ENCODE results near the gene CASD1.

Gene CASD1

DNA sequence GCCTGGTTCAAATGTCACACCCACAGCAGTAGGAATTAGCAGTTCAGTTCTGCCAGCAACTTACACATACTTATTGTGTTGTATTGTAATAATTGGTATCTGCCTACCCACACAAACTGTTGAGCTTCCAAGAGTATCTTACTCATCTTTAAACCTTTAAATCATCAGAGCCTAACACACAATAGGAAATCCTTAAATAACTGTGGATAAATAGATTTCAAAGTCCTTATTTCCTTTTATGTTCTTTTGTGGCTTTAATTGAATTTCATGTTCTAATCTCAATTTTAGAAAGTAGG, 3.9 kb downstream of the CASD1 start:
- no peak for DNase-seq

GRCh38 chr7:94514140-94514889, 4.7 kb downstream of the CASD1 start:
- DNase-seq, result no peak

GRCh38 chr7:94514917-94515316, 5.3 kb downstream of the CASD1 start:
- no peak for DNase-seq

DNA sequence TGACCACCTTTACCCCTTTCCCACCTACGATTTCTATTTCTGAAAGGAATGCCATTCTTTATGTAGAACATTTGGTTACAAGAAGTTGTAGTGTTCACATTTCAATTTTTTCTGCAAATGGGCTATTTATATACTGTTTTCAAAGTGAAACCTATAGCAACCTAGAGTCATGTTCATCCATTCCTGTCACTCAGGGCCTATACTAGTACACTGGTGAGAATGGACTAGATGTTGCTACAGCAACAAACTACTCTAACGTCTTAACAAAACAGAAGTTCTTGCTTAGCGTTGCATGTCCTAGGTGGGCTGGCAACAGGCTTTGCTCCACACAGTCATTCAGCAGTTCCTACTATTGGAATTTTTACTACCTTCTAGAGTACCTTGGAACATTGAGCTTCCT, 16.3 kb downstream of the CASD1 start:
- DNase-seq, result no peak

GRCh38 chr7:94529516-94529915, 19.9 kb downstream of the CASD1 start:
- DNase-seq, result no peak

DNA sequence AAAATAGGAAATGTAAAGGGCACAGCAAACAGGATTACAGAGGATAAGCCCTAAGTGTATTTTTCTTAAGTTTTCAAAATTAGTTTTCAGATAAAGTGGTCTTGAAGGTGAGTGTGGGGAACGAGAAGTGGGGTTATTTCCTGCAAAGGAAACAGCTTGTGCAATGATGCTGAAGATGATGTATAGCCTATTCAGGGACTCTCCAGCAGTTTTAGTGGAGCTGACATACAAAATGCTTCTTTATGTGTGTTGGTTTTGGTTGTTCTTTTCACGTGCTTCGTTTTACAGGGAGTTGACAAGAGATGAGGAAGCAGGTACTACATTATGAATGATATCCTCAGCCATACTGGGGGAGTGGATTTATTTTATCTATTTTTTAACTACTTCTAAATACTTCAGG, 20.5 kb downstream of the CASD1 start:
- no peak for DNase-seq

DNA sequence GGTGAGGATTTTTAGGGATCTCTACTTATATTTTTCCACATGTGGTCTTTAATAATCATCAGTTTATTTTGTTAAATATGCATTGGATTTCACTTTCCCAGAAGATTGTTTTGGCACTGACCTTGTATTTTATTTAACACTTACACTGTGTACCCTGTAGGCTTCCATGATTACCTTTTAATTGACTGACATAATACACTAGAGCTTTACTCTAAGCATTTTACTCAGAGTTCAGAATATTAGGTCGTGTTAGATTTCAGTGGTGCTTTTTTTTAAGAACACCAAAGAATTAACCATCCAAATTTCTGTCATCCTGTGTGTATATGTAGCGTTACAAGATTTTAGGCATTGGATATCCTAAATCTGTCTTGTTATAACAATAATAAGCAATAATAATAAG, 23.1 kb downstream of the CASD1 start:
- DNase-seq, result no peak

DNA sequence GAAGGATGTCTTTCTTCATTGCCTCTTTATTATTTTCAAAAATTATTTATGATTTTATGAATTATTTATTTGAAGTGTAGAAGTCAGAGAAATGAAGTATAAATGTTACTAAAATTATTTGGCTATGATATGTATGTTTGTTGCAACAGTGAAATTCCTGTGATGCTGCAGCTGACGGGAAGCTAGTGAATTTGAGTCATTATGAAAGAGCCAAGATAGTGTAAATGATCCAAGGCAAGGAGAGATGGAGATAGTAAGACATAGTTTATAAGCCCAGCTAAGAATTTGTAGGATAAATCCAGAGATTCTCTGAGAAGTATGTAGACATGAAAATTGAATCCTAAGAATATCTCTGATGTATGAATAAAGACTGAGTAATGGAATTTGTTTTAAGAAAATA, 30.8 kb downstream of the CASD1 start:
- DNase-seq, result no peak

DNA sequence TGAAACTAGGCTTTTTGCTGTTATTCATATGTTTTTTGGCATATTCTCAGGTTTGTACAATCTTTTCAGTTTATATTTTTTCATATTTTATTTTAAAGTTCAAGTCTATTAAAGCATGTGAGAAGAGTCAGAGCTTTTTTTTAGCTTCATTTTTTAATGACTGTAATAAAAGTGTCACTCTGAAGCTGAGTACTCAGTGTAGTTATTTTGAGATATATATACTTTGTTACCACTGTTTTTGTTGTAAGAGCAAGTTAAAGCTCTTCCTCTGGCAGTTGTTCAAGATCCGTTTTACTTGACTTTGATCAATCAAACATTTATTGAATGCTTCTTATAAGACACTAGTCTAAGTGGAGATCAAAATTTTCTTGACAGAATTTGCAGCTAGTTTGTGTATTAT, 37.5 kb downstream of the CASD1 start:
- DNase-seq, result no peak

GRCh38 chr7:94556028-94556427, 46.4 kb downstream of the CASD1 start:
- no peak for DNase-seq

DNA sequence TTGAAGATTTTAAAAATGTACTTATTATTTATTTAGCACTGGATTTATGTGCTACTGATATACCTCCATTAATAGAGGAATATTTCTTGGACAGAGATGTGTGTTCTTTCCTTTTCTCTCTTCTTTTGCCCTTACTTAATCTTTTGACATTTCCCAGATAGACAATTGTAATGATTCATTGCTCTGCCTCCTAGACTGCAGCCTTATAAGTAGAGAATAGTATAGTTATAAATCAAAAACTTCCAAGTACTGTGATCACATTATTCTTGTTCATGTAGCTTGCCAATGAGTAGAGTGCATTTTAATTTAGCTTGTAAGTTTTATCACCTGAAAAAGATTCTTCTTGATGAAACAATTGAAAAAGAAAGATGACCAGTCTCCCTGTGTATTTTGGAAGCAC, 47.6 kb downstream of the CASD1 start:
- DNase-seq, result no peak

DNA sequence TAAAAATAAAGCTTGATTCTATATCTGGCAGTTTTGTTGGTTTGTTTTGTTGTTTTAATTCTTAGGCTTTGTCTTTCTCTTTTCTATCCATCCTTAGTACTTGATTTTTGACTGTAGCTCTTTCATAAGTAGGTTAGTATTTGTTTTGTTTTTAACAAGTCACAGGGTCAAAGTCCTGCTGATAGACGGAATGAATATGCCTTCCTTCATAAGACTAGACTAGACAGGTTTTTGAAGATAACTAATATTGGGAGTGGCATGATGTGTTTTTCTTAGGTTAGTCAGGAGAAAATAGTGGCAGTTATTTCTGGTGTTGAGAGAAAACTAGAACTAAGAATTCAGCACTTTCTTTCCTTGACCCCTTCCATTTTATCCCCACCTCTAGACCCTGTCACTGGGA, 50.4 kb downstream of the CASD1 start:
- no peak for DNase-seq

- no peak for DNase-seq
These were observed 52.4 kb downstream of the CASD1 start for GRCh38 chr7:94561841-94562514.

DNA sequence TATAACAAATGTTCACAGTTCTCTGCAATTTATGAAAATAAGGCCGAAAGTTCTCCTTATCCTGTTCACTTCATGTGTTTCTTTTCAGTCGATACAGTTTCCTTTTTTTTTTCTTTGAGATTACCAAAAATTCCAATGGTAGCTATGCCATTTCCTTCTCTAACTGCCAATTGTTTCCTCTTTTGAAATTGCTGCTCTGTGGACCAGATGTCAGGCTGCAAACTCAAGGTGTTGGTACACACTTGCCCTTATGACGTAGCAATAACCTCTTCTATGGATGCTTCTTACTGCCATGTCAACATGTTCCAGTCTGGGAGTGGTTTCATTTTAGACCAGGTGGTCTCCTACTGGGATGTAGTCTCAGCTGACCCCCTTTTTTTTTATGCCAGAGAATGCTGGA, 52.9 kb downstream of the CASD1 start:
- DNase-seq, result no peak

DNA sequence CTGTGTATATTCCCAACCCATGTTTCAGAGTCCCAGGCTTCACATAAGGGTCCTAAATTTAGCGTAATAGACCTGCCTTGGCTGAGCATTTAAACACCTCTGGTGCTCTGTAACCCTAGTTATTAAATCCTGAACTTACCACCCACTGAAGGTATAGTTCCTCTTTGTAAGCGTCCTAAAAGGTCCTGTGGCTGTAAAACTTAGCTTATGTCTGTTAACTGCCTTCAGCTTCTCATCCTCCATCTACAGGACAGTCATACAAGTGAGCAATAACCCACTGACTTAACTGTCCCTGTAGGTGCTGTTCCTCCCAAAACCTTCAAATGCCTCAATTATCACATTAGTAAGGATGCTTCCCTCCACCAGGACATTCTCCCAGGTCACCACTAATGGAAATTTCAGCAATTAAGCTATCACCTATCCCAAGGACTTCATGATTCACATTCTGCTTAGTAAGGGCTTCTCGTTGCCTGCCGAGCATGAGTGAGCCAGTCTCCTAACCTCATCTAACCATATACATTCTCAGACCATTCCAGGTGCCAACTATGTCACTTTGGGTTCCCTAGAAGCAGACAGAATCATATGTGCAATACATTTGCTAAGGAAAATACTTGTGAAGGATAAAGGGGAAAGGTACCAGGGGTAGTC, 55.8 kb downstream of the CASD1 start:
- no peak for DNase-seq

- DNase-seq, result no peak
These were observed 57.8 kb downstream of the CASD1 start for GRCh38 chr7:94567396-94567795.

DNA sequence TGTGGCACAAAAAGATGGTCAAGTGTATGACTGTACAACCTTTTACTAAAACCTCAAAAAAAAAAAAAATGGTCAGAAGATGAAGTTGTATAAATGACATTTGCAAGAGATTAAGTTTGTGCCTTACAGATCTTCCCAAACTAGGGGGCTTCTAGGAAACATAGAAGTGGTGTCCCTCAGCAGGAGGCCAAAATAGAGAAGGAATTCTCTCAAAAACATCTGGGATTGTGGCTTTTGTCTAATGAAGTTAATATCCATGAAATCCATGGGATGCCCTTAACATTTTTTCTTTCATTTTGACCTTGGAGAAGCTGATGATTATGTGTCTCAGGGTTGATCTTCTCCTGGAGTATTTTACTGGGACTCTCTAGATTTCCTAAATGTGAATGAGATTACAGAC, 62.2 kb downstream of the CASD1 start:
- no peak for DNase-seq

DNA sequence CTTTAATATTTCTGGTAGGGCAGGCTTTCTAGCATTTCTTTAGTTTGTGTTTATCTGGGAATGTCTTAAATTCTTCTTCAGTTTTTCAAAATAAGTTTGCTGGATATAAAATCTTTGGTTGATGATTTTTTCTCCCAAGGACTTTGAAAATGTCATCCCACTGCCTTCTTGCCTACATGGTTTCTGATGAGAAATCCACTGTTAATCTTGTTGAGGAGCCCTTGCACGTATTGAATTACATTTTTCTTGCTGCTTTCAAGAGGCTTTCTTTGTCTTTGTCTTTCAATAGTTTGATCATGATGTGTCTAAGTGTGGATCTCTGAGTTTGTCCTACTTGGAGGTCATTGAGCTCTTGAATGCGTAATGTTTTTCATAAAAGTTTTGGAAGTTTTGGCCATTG, 66.0 kb downstream of the CASD1 start:
- no peak for DNase-seq

- DNase-seq, result no peak
These were observed 66.7 kb downstream of the CASD1 start for GRCh38 chr7:94576316-94576715.

- no peak for DNase-seq
These were observed 67.7 kb downstream of the CASD1 start for GRCh38 chr7:94577357-94577756.

GRCh38 chr7:94578614-94579013, 69.0 kb downstream of the CASD1 start:
- no peak for DNase-seq

DNA sequence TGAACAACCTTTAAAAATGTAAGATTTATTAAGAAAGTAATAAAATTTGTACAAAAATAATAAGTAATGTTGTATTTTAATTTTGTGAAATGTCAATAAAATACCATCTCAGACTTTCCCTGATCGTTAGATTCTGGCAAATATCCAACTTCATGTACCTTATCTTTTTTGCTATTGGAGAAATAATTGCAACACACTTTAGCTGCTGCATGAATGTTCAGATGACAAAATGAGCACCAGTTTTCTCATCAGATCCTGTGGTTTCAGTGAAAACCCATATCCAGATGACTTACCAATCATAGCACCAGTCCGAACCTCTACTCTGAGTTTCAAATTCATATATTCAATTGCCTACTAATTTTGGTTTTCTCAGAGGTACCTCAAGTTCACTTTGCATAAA, 69.9 kb downstream of the CASD1 start:
- no peak for DNase-seq

- DNase-seq, result no peak
These were observed 71.0 kb downstream of the CASD1 start for GRCh38 chr7:94580601-94581000.

DNA sequence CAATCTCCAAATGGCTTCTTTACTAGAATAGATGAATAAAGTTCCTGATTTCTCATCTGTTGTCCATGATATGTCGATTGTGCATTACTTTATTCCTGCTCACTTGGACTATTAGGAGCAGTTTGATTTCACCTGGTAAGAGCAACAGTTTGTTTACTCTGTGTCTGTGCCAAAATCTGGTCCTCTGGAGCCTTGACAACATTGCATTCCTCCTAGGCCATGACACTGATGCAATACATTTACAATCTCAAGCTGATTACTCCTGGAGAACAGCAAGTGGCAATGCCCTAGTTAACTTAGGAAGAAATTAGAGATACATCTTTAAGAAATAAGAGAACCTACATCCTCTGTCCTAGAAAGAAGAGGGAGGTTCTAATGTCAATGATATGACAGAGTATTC, 74.5 kb downstream of the CASD1 start:
- no peak for DNase-seq

- DNase-seq, result no peak
These were observed 78.5 kb downstream of the CASD1 start for GRCh38 chr7:94588075-94588474.

Data from NCI-H2171 (cell line).